ENCODE data around the gene SH3BP5. TPM values are rescaled to one million over a fixed set of nuclear protein-coding genes. Genes with fewer than 3 reads are reported as not detected.

Gene SH3BP5
- total RNA-seq, 2 donors from 2014 or later, result 47.2 to 82.4 TPM

DNA sequence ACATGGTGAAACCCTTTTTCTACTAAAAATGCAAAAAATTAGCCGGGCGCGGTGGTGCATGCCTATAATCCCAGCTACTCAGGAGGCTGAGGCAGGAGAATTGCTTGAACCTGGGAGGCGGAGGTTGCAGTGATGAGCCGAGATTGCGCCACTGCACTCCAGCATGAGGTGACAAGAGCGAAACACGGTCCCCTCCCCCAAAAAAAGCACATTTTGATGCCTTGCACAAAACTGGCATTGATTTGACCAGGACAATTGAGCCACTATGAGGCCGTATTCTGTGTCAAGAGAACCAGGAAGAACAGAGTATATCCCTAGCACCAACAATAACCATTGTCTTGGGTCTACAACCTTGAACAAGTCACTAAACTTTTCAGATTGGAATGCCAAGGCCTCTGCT, 50.6 kb downstream of the SH3BP5 start:
- DNase-seq (ENCODE audit: low spot score), result no peak
- TF ChIP-seq, protein P1, sequence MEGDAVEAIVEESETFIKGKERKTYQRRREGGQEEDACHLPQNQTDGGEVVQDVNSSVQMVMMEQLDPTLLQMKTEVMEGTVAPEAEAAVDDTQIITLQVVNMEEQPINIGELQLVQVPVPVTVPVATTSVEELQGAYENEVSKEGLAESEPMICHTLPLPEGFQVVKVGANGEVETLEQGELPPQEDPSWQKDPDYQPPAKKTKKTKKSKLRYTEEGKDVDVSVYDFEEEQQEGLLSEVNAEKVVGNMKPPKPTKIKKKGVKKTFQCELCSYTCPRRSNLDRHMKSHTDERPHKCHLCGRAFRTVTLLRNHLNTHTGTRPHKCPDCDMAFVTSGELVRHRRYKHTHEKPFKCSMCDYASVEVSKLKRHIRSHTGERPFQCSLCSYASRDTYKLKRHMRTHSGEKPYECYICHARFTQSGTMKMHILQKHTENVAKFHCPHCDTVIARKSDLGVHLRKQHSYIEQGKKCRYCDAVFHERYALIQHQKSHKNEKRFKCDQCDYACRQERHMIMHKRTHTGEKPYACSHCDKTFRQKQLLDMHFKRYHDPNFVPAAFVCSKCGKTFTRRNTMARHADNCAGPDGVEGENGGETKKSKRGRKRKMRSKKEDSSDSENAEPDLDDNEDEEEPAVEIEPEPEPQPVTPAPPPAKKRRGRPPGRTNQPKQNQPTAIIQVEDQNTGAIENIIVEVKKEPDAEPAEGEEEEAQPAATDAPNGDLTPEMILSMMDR (IDR thresholded peaks at IDR 0.05), result no peak
- Histone ChIP-seq H3K36me3 (no peaks in the 10 kb centered on the region), H3K4me1 (ENCODE audit: control insufficient read depth in 1 of 2, low read depth in 2 of 2) (peaks cover under 1 to 14% of the 10 kb centered on the region in 2 donors), H3K4me3 (no peak overlapping the region), H3K27ac (no peak overlapping the region), H3K27me3 (replicated peaks; ENCODE audit: insufficient read depth) (no peaks in the 10 kb centered on the region), H3K9me3 (no peaks in the 10 kb centered on the region)
- ATAC-seq (ENCODE audit: insufficient number of reproducible peaks, low FRiP score, low read depth), result no peak

DNA sequence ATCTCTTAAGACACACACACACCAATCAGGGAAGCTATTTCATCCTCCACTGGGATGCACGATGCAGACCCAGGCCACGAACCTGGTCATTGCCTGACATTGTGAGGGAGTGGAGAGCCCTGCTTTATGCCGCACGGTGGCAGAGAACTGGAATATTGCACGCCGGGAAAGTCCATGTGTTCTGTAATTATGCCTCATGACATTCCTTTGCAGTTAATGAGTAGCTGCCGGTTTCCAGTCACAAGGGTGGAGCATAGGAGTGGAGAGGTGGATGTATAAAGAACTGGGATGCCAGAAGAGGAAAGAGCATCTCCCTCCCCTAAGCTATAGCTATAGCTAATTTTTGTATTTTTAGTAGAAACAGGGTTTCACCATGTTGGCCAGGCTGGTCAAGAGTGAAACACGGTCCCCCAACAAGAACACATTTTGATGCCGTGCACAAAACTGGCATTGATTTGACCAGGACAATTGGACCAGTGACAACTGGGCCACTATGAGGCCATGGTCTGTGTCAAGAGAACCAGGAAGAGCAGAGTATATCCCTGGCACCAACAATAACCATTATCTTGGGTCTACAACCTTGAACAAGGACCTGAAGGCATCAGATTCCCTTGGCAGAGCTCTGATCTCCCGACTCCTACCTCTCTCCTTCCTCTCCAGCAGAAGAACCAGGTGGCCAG, 51.4 kb downstream of the SH3BP5 start:
- Histone ChIP-seq H3K4me3 (no peak overlapping the region), H3K27ac (no peak overlapping the region), H3K36me3 (no peaks in the 10 kb centered on the region), H3K27me3 (replicated peaks; ENCODE audit: insufficient read depth) (no peaks in the 10 kb centered on the region), H3K9me3 (no peaks in the 10 kb centered on the region), H3K4me1 (ENCODE audit: control insufficient read depth in 1 of 2, low read depth in 2 of 2) (peaks cover 0 to 5% of the 10 kb centered on the region in 2 donors)
- ATAC-seq (ENCODE audit: insufficient number of reproducible peaks, low FRiP score, low read depth), result no peak
- TF ChIP-seq, protein P1 (IDR thresholded peaks at IDR 0.05), result no peak
- no peak for DNase-seq (ENCODE audit: low spot score)

DNA sequence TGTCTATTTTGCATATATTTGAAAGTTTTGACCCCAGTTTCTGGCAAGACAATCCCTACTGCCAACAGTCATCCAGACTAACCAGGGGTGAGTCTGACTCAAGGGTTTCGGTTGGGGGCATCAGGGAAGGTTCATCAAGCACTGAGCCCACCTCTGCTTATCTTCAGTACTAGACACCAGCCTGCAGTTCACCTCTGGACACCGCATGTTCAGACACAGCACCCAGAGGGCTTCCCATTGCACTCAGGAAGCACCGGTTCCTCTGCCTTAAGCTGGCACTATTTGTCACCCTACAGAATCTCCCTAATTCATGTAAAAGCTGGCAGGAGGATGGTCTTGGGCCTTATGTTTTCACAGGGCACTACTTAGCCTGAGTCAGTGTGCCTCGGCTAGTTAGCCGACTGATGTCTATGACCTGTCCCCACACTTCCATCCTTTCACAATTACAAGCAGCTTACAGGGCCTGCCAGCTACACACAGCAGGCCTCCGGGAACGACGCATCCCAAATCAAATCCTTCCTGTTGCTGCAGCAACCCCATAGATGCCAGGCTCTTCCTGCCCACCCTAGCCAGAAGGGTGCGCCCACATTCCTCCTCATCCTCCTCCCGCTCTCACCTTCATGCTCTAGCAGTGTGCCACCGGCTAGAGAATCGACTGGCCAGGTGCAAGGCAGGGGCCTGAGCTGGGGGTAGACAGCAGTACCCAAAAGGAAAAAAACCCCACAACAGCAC, 52.5 kb downstream of the SH3BP5 start:
- TF ChIP-seq, protein P1 (IDR thresholded peaks at IDR 0.05), result no peak
- no peaks in the 10 kb centered on the region for H3K9me3 ChIP-seq
- DNase-seq (ENCODE audit: low spot score), result no peak
- no peaks in the 10 kb centered on the region for H3K36me3 ChIP-seq
- H3K27me3 ChIP-seq (replicated peaks; ENCODE audit: insufficient read depth), result no peaks in the 10 kb centered on the region
- no peak for ATAC-seq (ENCODE audit: insufficient number of reproducible peaks, low FRiP score, low read depth)
- H3K27ac ChIP-seq, result no peak overlapping the region
- H3K4me1 ChIP-seq (ENCODE audit: control insufficient read depth in 1 of 2, low read depth in 2 of 2), result no peaks in the 10 kb centered on the region
- no peak overlapping the region for H3K4me3 ChIP-seq

DNA sequence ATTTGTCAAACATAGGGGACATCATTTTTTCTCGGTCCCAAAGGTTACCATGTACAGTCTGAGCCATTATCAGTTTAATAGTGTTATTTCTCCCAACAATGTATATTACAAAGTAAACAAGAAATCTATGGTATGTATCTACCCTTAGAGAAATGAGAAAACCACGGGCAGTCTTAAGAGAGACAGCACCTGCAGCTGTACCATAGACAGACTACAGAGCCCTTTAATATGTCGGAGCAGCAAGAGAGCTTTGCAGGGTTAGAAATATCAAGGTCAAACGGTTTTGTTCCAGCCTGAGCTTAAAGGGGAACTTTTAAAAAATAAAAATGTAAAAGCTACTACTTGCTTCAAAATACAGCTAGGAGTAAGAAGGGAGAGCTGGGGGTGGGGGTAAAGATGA, 53.2 kb downstream of the SH3BP5 start:
- no peaks in the 10 kb centered on the region for H3K27me3 ChIP-seq (replicated peaks; ENCODE audit: insufficient read depth)
- H3K9me3 ChIP-seq, result no peaks in the 10 kb centered on the region
- no peak for DNase-seq (ENCODE audit: low spot score)
- no peaks in the 10 kb centered on the region for H3K4me1 ChIP-seq (ENCODE audit: control insufficient read depth in 1 of 2, low read depth in 2 of 2)
- H3K36me3 ChIP-seq, result no peaks in the 10 kb centered on the region
- ATAC-seq (ENCODE audit: insufficient number of reproducible peaks, low FRiP score, low read depth), result no peak
- H3K27ac ChIP-seq, result no peak overlapping the region
- TF ChIP-seq, protein P1 (IDR thresholded peaks at IDR 0.05), result no peak
- H3K4me3 ChIP-seq, result no peak overlapping the region

DNA sequence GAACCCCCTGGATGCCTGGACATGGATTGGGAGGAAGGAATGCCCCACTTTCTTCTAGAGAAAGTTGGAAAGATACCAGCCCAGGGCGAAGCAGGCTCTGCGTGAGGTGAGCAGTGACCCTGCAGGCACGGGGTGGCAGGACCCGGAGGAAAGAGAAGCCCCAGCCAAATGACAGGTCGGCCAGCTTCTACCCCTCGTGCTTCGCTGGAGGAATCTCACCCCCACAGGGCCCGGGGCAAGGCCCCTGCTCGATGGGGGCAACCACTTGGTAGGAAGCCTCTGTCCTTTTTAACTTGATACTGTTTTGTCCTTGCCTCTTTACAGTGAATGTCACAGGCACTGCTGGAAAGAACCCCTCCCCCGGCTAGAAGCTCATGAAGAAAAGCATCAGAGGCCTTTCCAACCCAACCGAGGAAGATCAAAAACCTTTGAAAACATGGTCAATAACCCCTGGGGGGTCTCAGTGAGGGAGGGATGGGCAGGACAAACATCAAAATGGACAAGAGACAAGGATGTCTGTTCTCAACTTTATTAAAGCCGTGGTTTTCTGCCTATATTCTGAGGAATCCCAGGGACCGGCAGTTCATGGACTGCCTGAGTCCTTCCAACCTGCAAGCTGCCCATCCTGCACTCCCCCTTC, 54.4 kb downstream of the SH3BP5 start:
- H3K27ac ChIP-seq, result no peak overlapping the region
- TF ChIP-seq, protein P1 (IDR thresholded peaks at IDR 0.05), result no peak
- no peak for DNase-seq (ENCODE audit: low spot score)
- no peaks in the 10 kb centered on the region for H3K9me3 ChIP-seq
- H3K4me3 ChIP-seq, result no peak overlapping the region
- H3K4me1 ChIP-seq (ENCODE audit: control insufficient read depth in 1 of 2, low read depth in 2 of 2), result peaks cover 0 to 5% of the 10 kb centered on the region in 2 donors
- H3K27me3 ChIP-seq (replicated peaks; ENCODE audit: insufficient read depth), result no peaks in the 10 kb centered on the region
- no peaks in the 10 kb centered on the region for H3K36me3 ChIP-seq
- no peak for ATAC-seq (ENCODE audit: insufficient number of reproducible peaks, low FRiP score, low read depth)
